ENCODE measurements around the gene ASB7. TPM values are rescaled to one million over a fixed set of nuclear protein-coding genes. Genes with fewer than 3 reads are reported as not detected.
"Not testable (repeated sequence)": the region's sequence is repeated elsewhere in the genome, so short reads cannot be mapped to it uniquely, and the experiment has no call there.

Gene ASB7
- total RNA-seq, 4 donors from 2014 or later = 8.2 to 13.4 (median 10.8) TPM

- 83% methylated on average over 6 of the region's 6 CpGs for WGBS
- Histone ChIP-seq H3K27ac (no peak overlapping the region), H3K4me1 (peaks cover 16% of the 10 kb centered on the region), H3K36me3 (peaks cover 16% of the 10 kb centered on the region), H3K9me3 (no peaks in the 10 kb centered on the region), H3K4me3 (no peak overlapping the region), H3K27me3 (no peaks in the 10 kb centered on the region)
- TF ChIP-seq CTCF (IDR thresholded peaks at IDR 0.05) (no peak), POLR2AphosphoS5 (IDR thresholded peaks at IDR 0.05) (no peak), POLR2A (IDR thresholded peaks at IDR 0.05) (no peak), EP300 (IDR thresholded peaks at IDR 0.05) (no peak)
- DNase-seq (ENCODE audit: low spot score in 2 of 2) = no peak
These were observed 30.7 kb upstream of the ASB7 start for GRCh38 chr15:100571592-100572167.

- no peak for DNase-seq (ENCODE audit: low spot score in 2 of 2)
- Histone ChIP-seq H3K27me3 (no peaks in the 10 kb centered on the region), H3K4me1 (peaks cover 16% of the 10 kb centered on the region), H3K4me3 (no peak overlapping the region), H3K36me3 (peaks cover 16% of the 10 kb centered on the region), H3K27ac (no peak overlapping the region), H3K9me3 (no peaks in the 10 kb centered on the region)
- WGBS = 57% methylated on average over 4 of the region's 4 CpGs
- TF ChIP-seq CTCF (IDR thresholded peaks at IDR 0.05) (peak; percentile 35 to 42), POLR2A (IDR thresholded peaks at IDR 0.05) (no peak)
These were observed 29.9 kb upstream of the ASB7 start for GRCh38 chr15:100572362-100572983.

- Histone ChIP-seq H3K27me3 (no peaks in the 10 kb centered on the region), H3K36me3 (peaks cover 16% of the 10 kb centered on the region), H3K9me3 (no peaks in the 10 kb centered on the region), H3K4me1 (peaks cover 16% of the 10 kb centered on the region), H3K27ac (no peak overlapping the region), H3K4me3 (no peak overlapping the region)
- 90% methylated on average over 4 of the region's 4 CpGs for WGBS
- DNase-seq (ENCODE audit: low spot score in 2 of 2) = no peak
- TF ChIP-seq CTCF (IDR thresholded peaks at IDR 0.05) (no peak), POLR2A (IDR thresholded peaks at IDR 0.05) (no peak), EP300 (IDR thresholded peaks at IDR 0.05) (no peak), POLR2AphosphoS5 (IDR thresholded peaks at IDR 0.05) (no peak)
These were observed 28.9 kb upstream of the ASB7 start for GRCh38 chr15:100573526-100573925.

- no peaks in the 10 kb centered on the region for H3K27me3 ChIP-seq
- H3K9me3 ChIP-seq = no peaks in the 10 kb centered on the region
- 92% methylated on average over 4 of the region's 4 CpGs for WGBS
- TF ChIP-seq POLR2A (IDR thresholded peaks at IDR 0.05) (no peak), CTCF (IDR thresholded peaks at IDR 0.05) (no peak), POLR2AphosphoS5 (IDR thresholded peaks at IDR 0.05) (no peak), EP300 (IDR thresholded peaks at IDR 0.05) (no peak)
- DNase-seq (ENCODE audit: low spot score in 2 of 2) = no peak
- no peak overlapping the region for H3K27ac ChIP-seq
- H3K4me1 ChIP-seq = peaks cover 6% of the 10 kb centered on the region
- H3K36me3 ChIP-seq = peaks cover 2% of the 10 kb centered on the region
- H3K4me3 ChIP-seq = no peak overlapping the region
These were observed 22.0 kb upstream of the ASB7 start for GRCh38 chr15:100580414-100580813.

GRCh38 chr15:100588638-100589242 lies 13.6 kb upstream of the ASB7 start:
- H3K27ac ChIP-seq = no peak overlapping the region
- H3K36me3 ChIP-seq = no peaks in the 10 kb centered on the region
- no peak overlapping the region for H3K4me3 ChIP-seq
- no peak for DNase-seq (ENCODE audit: low spot score in 2 of 2)
- TF ChIP-seq CTCF (IDR thresholded peaks at IDR 0.05) = no peak
- no peak for TF ChIP-seq EP300 (IDR thresholded peaks at IDR 0.05)
- no peak for TF ChIP-seq POLR2A (IDR thresholded peaks at IDR 0.05)
- no peak for TF ChIP-seq POLR2AphosphoS5 (IDR thresholded peaks at IDR 0.05)
- H3K4me1 ChIP-seq = peaks cover 6% of the 10 kb centered on the region
- no peaks in the 10 kb centered on the region for H3K27me3 ChIP-seq
- WGBS = 92% methylated on average over 1 of the region's 1 CpG
- H3K9me3 ChIP-seq = no peaks in the 10 kb centered on the region

GRCh38 chr15:100591163-100591562 lies 11.2 kb upstream of the ASB7 start:
- H3K4me1 ChIP-seq; H3K27me3 ChIP-seq; H3K27ac ChIP-seq; DNase-seq (ENCODE audit: low spot score in 2 of 2); H3K9me3 ChIP-seq; H3K36me3 ChIP-seq; H3K4me3 ChIP-seq: not testable (repeated sequence)
- WGBS = 97% methylated on average over 2 of the region's 2 CpGs

Measured in suprapubic skin (tissue), 4 donors.